OCI-LY3 (cell line): ENCODE results near the gene MAP3K4.

Experiments used
- H2AFZ ChIP-seq: fragments of 200-600, 300-600 bp; shearing (Covaris generic); 2 replicates; pipeline ENCODE4 v1.6.0; 2014; ENCODE audit warnings: antibody characterized with exemption, low read depth, low read length
- H3K27ac ChIP-seq: fragments of 200-600, 300-600 bp; sonication (generic); 2 replicates; pipeline ENCODE4 v1.5.1; 2014; ENCODE audit warnings: mild to moderate bottlenecking, low read length, moderate library complexity, mixed read lengths
- H3K27me3 ChIP-seq: fragments of 200-600, 300-600 bp; sonication (generic); 2 replicates; pipeline ENCODE4 v1.6.1; 2014; ENCODE audit warnings: low read depth, low read length, mixed read lengths
- H3K36me3 ChIP-seq: fragments of 200-600, 300-600 bp; sonication (generic); replicated peaks from 2 replicates; pipeline ENCODE3; 2014; ENCODE audit warnings: low read depth, low read length, mixed read lengths
- H3K4me1 ChIP-seq: fragments of 300-600, 200-600 bp; sonication (generic); 2 replicates; pipeline ENCODE4 v1.6.1; 2014; ENCODE audit warnings: low read length, mixed read lengths
- H3K4me2 ChIP-seq: fragments of 200-600, 300-600 bp; sonication (generic); 2 replicates; pipeline ENCODE4 v1.6.1; 2014; ENCODE audit warnings: low read length, mixed read lengths
- H3K4me3 ChIP-seq: fragments of 300-600, 200-600 bp; sonication (generic); 2 replicates; pipeline ENCODE4 v1.5.1; 2014; ENCODE audit warnings: antibody characterized with exemption, mild to moderate bottlenecking, low read length, moderate library complexity
- H3K79me2 ChIP-seq: fragments of 300-600, 200-600 bp; shearing (Covaris generic); 2 replicates; pipeline ENCODE4 v1.6.1; 2014; ENCODE audit warnings: mild to moderate bottlenecking, low read length, mixed read lengths
- H3K9ac ChIP-seq: fragments of 300-600, 200-600 bp; shearing (Covaris generic); 2 replicates; pipeline ENCODE4 v1.6.0; 2014; ENCODE audit warnings: mild to moderate bottlenecking, low read length, moderate library complexity
- H3K9me3 ChIP-seq: fragments of 200-600, 300-600 bp; shearing (Covaris generic); 2 replicates; pipeline ENCODE4 v1.6.1; 2014; ENCODE audit warnings: low read length, mixed read lengths; ENCODE audit not compliant: insufficient read depth
- H4K20me1 ChIP-seq: fragments of 200-600, 300-600 bp; sonication (generic); 2 replicates; pipeline ENCODE4 v1.6.1; 2016; ENCODE audit warnings: low read length, mixed read lengths; ENCODE audit not compliant: insufficient read depth
- CTCF ChIP-seq: fragments of 200-600, 300-600 bp; sonication (generic); IDR thresholded peaks from 2 replicates; pipeline ENCODE4 v1.5.1; 2014; ENCODE audit warnings: antibody characterized with exemption, low read length, low read depth
- EZH2phosphoT487 ChIP-seq: fragments of 200-600 bp; shearing (Covaris generic); IDR thresholded peaks from 2 replicates; pipeline ENCODE4 v1.6.1; 2018; ENCODE audit warnings: antibody characterized with exemption, mixed run types, low read depth

The MAP3K4 gene

DNA sequence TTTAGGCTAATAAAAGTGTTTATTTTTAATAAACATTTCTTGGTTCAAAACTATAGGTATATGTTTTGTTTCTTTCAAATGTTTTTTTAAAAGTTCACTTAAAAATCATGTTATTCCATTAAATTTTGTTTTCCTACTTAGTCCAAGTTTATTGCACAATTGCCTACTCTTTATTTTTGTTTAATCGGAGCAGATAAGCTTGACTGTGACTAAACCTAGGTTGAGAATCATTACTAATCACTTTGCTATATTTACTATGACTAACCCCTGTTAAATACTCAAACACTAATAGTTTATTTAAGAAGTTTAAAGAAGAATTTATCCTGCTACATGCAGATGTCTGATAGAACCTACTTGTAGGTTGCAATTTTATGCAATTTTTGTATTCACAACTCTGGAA, 18.8 kb downstream of the MAP3K4 start:
- H3K27ac ChIP-seq, result no peak overlapping the region
- H3K4me1 ChIP-seq, result no peaks in the 10 kb centered on the region
- H2AFZ ChIP-seq, result no peak overlapping the region
- H3K79me2 ChIP-seq, result peaks cover 92% of the 10 kb centered on the region
- no peaks in the 10 kb centered on the region for H3K27me3 ChIP-seq
- H3K9me3 ChIP-seq, result no peaks in the 10 kb centered on the region
- no peak overlapping the region for H3K4me3 ChIP-seq
- peaks cover 67% of the 10 kb centered on the region for H4K20me1 ChIP-seq
- H3K36me3 ChIP-seq, result no peaks in the 10 kb centered on the region
- no peak overlapping the region for H3K9ac ChIP-seq
- no peak overlapping the region for H3K4me2 ChIP-seq
- no peak for TF ChIP-seq EZH2phosphoT487
- no peak for TF ChIP-seq CTCF

GRCh38 chr6:161011492-161012480, 20.2 kb downstream of the MAP3K4 start:
- Histone ChIP-seq H3K4me2 (no peak overlapping the region), H3K9me3 (no peaks in the 10 kb centered on the region), H3K9ac (no peak overlapping the region), H3K4me1 (no peaks in the 10 kb centered on the region), H4K20me1 (peaks cover 67% of the 10 kb centered on the region), H3K4me3 (no peak overlapping the region), H3K79me2 (peaks cover 97% of the 10 kb centered on the region), H3K36me3 (no peaks in the 10 kb centered on the region), H3K27me3 (no peaks in the 10 kb centered on the region), H3K27ac (no peak overlapping the region), H2AFZ (no peak overlapping the region)
- TF ChIP-seq EZH2phosphoT487, result no peak
- TF ChIP-seq CTCF, result no peak

DNA sequence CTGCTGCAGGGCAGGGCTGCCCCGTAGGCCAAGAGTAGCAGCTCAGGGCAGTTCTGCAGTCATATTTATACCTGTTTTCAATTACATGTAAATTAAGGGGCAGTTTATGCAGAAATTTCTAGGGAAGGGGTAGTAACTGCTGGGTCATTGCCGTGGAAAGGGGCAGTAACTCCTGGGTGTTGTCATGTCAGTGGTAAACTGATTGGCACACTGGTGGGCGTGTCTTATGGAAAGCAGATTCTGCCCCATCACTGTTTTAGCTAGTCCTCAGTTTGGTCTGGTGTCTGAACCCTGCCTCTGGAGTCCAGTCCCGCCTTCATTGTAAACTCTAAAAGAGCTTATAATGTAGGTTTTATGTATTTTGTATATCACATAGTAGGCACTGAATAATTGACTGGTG, 22.1 kb downstream of the MAP3K4 start:
- H3K36me3 ChIP-seq, result no peaks in the 10 kb centered on the region
- H2AFZ ChIP-seq, result no peak overlapping the region
- peaks cover 75% of the 10 kb centered on the region for H4K20me1 ChIP-seq
- no peaks in the 10 kb centered on the region for H3K27me3 ChIP-seq
- H3K4me2 ChIP-seq, result no peak overlapping the region
- no peak overlapping the region for H3K27ac ChIP-seq
- no peaks in the 10 kb centered on the region for H3K9me3 ChIP-seq
- no peak for TF ChIP-seq EZH2phosphoT487
- TF ChIP-seq CTCF, result no peak
- H3K79me2 ChIP-seq, result peaks cover 97% of the 10 kb centered on the region
- no peaks in the 10 kb centered on the region for H3K4me1 ChIP-seq
- H3K9ac ChIP-seq, result no peak overlapping the region
- no peak overlapping the region for H3K4me3 ChIP-seq

- Histone ChIP-seq H4K20me1 (peaks cover 63% of the 10 kb centered on the region), H3K9me3 (no peaks in the 10 kb centered on the region), H3K4me3 (no peak overlapping the region), H3K4me2 (no peak overlapping the region), H3K9ac (no peak overlapping the region), H3K79me2 (peaks cover 90% of the 10 kb centered on the region), H3K27me3 (no peaks in the 10 kb centered on the region), H3K27ac (no peak overlapping the region), H3K36me3 (peaks cover 5% of the 10 kb centered on the region), H3K4me1 (no peaks in the 10 kb centered on the region), H2AFZ (no peak overlapping the region)
- TF ChIP-seq EZH2phosphoT487 (no peak), CTCF (no peak)
Measured at GRCh38 chr6:161017766-161018564, 26.4 kb downstream of the MAP3K4 start.
